Ishikawa (cell line): ENCODE measurements around the gene RSBN1L.

Experiments used
- EP300 ChIP-seq: IDR thresholded peaks from 2 replicates; pipeline ENCODE4 v1.6.1; 2012; ENCODE audit warnings: borderline replicate concordance
- NFIC ChIP-seq: IDR thresholded peaks from 2 replicates; pipeline ENCODE4 v1.6.1; 2012
- RAD21 ChIP-seq: IDR thresholded peaks from 2 replicates; pipeline ENCODE4 v1.6.1; 2012; ENCODE audit warnings: low read depth
- ZBTB7A ChIP-seq: IDR thresholded peaks from 2 replicates; pipeline ENCODE4 v1.6.1; 2012; ENCODE audit warnings: low read depth
- TF ChIP-seq, protein P1 (sequence below): IDR thresholded peaks from 2 replicates; pipeline ENCODE4 v1.6.1; 2012

- TF ChIP-seq EP300: no peak
- TF ChIP-seq, protein P1, sequence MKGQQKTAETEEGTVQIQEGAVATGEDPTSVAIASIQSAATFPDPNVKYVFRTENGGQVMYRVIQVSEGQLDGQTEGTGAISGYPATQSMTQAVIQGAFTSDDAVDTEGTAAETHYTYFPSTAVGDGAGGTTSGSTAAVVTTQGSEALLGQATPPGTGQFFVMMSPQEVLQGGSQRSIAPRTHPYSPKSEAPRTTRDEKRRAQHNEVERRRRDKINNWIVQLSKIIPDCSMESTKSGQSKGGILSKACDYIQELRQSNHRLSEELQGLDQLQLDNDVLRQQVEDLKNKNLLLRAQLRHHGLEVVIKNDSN: no peak
- no peak for TF ChIP-seq NFIC
- no peak for TF ChIP-seq ZBTB7A
- no peak for TF ChIP-seq RAD21
These were observed 31.3 kb downstream of the RSBN1L start for GRCh38 chr7:77727527-77727926.
